GM19452 (cell line): ENCODE results near the gene ANXA2R.
"Not testable (repeated sequence)": the region's sequence is repeated elsewhere in the genome, so short reads cannot be mapped to it uniquely, and the experiment has no call there.

ENCODE experiments used
- ATAC-seq: cut with Tn5 transposase; IDR thresholded peaks from one replicate; pipeline ENCODE4 v1.9.1; 2021; ENCODE audit not compliant: unreplicated experiment

The ANXA2R gene

GRCh38 chr5:43040287-43041098 is at the start of gene ANXA2R:
Gene ANXA2R, minus strand, starts transcription at chr5:43040319. Its CDS starts 273 bp downstream, at chr5:43040046.
- ATAC-seq = peak; percentile 40

- ATAC-seq = not testable (repeated sequence)
Observed at GRCh38 chr5:43086118-43086908, 46.2 kb upstream of the ANXA2R start.

- ATAC-seq = no peak
Observed at GRCh38 chr5:43085453-43085852, 45.3 kb upstream of the ANXA2R start.

GRCh38 chr5:43084468-43084867 is 44.3 kb upstream of the ANXA2R start:
- ATAC-seq = not testable (repeated sequence)

GRCh38 chr5:43081345-43081744 is 41.2 kb upstream of the ANXA2R start:
- ATAC-seq = not testable (repeated sequence)

GRCh38 chr5:43078956-43079355 is 38.8 kb upstream of the ANXA2R start:
- no peak for ATAC-seq

- ATAC-seq = not testable (repeated sequence)
Observed at GRCh38 chr5:43077446-43078191, 37.5 kb upstream of the ANXA2R start.

GRCh38 chr5:43075319-43076293 is 35.5 kb upstream of the ANXA2R start:
- no peak for ATAC-seq

GRCh38 chr5:43074987-43075318 is 34.8 kb upstream of the ANXA2R start:
- ATAC-seq = no peak

GRCh38 chr5:43073597-43074546 is 33.8 kb upstream of the ANXA2R start:
- no peak for ATAC-seq

- not testable (repeated sequence) for ATAC-seq
Observed at GRCh38 chr5:43069401-43069720, 29.2 kb upstream of the ANXA2R start.

- ATAC-seq = no peak
Observed at GRCh38 chr5:43068037-43068436, 27.9 kb upstream of the ANXA2R start.

- ATAC-seq = peak; percentile 37
Observed at GRCh38 chr5:43066799-43067741, 27.0 kb upstream of the ANXA2R start.

- ATAC-seq = peak; percentile 34
Observed at GRCh38 chr5:43065948-43066798, 26.1 kb upstream of the ANXA2R start.

GRCh38 chr5:43065387-43065947 is 25.3 kb upstream of the ANXA2R start:
- no peak for ATAC-seq

GRCh38 chr5:43063721-43064171 is 23.6 kb upstream of the ANXA2R start:
- ATAC-seq = no peak
